GM23248 (cell line): ENCODE measurements around the gene DUSP1. TPM values are rescaled to one million over a fixed set of nuclear protein-coding genes. Genes with fewer than 3 reads are reported as not detected.

ENCODE experiments used
- DNase-seq: peaks from one replicate; pipeline ENCODE4 v3.0.0-alpha.2; 2015
- H2AFZ ChIP-seq: fragments of 200-600 bp; sonication (generic); 2 replicates; pipeline ENCODE4 v1.6.1; 2016; ENCODE audit warnings: antibody characterized with exemption
- H3F3A ChIP-seq: fragments of 200-600 bp; sonication (generic); 2 replicates; pipeline ENCODE4 v1.6.1; 2016; ENCODE audit warnings: mild to moderate bottlenecking, antibody characterized with exemption, mixed run types; ENCODE audit not compliant: insufficient read depth
- H3K27ac ChIP-seq: fragments of 200-600 bp; sonication (generic); 2 replicates; pipeline ENCODE4 v1.5.1; 2016; ENCODE audit warnings: mild to moderate bottlenecking
- H3K27me3 ChIP-seq: fragments of 200-600 bp; sonication (generic); replicated peaks from 2 replicates; pipeline ENCODE4 v1.6.1; 2016; ENCODE audit warnings: mild to moderate bottlenecking; ENCODE audit not compliant: insufficient read depth
- H3K36me3 ChIP-seq: fragments of 200-600 bp; sonication (generic); 2 replicates; pipeline ENCODE4 v1.6.1; 2016; ENCODE audit warnings: low read depth, mild to moderate bottlenecking
- H3K4me1 ChIP-seq: fragments of 200-600 bp; sonication (generic); 2 replicates; pipeline ENCODE4 v1.6.1; 2016; ENCODE audit warnings: mild to moderate bottlenecking; ENCODE audit not compliant: insufficient read depth
- H3K4me2 ChIP-seq: fragments of 200-600 bp; sonication (generic); one replicate; pipeline ENCODE4 v1.6.1; 2016; ENCODE audit warnings: mild to moderate bottlenecking; ENCODE audit not compliant: unreplicated experiment
- H3K4me3 ChIP-seq: fragments of 200-600 bp; sonication (generic); 2 replicates; pipeline ENCODE4 v1.5.1; 2016; ENCODE audit warnings: mild to moderate bottlenecking
- H3K79me2 ChIP-seq: fragments of 200-600 bp; sonication (generic); 2 replicates; pipeline ENCODE4 v1.6.1; 2016; ENCODE audit warnings: mild to moderate bottlenecking; ENCODE audit not compliant: insufficient read depth
- H3K9ac ChIP-seq: fragments of 200-600 bp; sonication (generic); 2 replicates; pipeline ENCODE4 v1.6.1; 2016; ENCODE audit warnings: mild to moderate bottlenecking
- H3K9me2 ChIP-seq: fragments of 200-600 bp; sonication (generic); 2 replicates; pipeline ENCODE4 v1.6.1; 2016; ENCODE audit warnings: mixed run types, mild to moderate bottlenecking, moderate library complexity; ENCODE audit not compliant: insufficient read depth
- H3K9me3 ChIP-seq: fragments of 200-600 bp; sonication (generic); one replicate; pipeline ENCODE4 v1.6.1; 2017; ENCODE audit warnings: low read depth
- H4K20me1 ChIP-seq: fragments of 200-600 bp; sonication (generic); 2 replicates; pipeline ENCODE4 v1.6.0; 2016; ENCODE audit not compliant: insufficient read depth
- EZH2 ChIP-seq: fragments of 200-600 bp; sonication (generic); IDR thresholded peaks from 2 replicates; pipeline ENCODE4 v1.6.1; 2018; ENCODE audit warnings: antibody characterized with exemption, mild to moderate bottlenecking; ENCODE audit not compliant: insufficient read depth, poor library complexity, severe bottlenecking
- EZH2phosphoT487 ChIP-seq: fragments of 200-600 bp; sonication (generic); IDR thresholded peaks from 2 replicates; pipeline ENCODE4 v1.6.1; 2018; ENCODE audit warnings: antibody characterized with exemption, moderate library complexity, mild to moderate bottlenecking, low read depth; ENCODE audit not compliant: insufficient read depth
- WGBS, 2 experiments: methylation state at CpG; one replicate each; pipeline ENCODE4 v1.1.6; 2015 to 2017; ENCODE audit warnings: low lambda C conversion rate in 2 of 2, low coverage in 1 of 2; ENCODE audit errors: missing lambda C conversion rate in 2 of 2; 5-methylcytosine and 5-hydroxymethylcytosine counted together
- in situ Hi-C: fragments of 300-500 bp; cut with MboI; formaldehyde crosslinking; loops from 2 replicates; pipeline ENCODE4 v1.15.0; 2020
- polyA plus RNA-seq: library from polyadenylated mRNA; unstranded; fragments of >200 nt; fragmentation: Nextera tagmentation; extraction: Ambion mirVana; gene quantifications from 2 replicates; pipeline ENCODE4 v1.2.1, GENCODE V29; 2016
- total RNA-seq: library from RNA; depleted of rRNA; stranded (reverse); fragments of >200 nt; shearing (Covaris generic); gene quantifications from 2 replicates; pipeline ENCODE4 v1.2.3, GENCODE V29; 2014

Gene DUSP1
- total and polyA plus RNA-seq, 2 experiments from 2014 or later: 264 to 443 TPM

GRCh38 chr5:172751761-172752510 is 19.1 kb downstream of the DUSP1 start:
- no peaks in the 10 kb centered on the region for H3K9me2 ChIP-seq
- no peak for DNase-seq
- H3K4me1 ChIP-seq: no peaks in the 10 kb centered on the region
- no peak overlapping the region for H3K4me2 ChIP-seq
- H2AFZ ChIP-seq: no peak overlapping the region
- no peaks in the 10 kb centered on the region for H3K9me3 ChIP-seq
- in situ Hi-C loops: no loop called here
- H3K27me3 ChIP-seq: no peaks in the 10 kb centered on the region
- 86 to 90% methylated on average over 14 of the region's 14 CpGs for WGBS, 2 experiments
- no peaks in the 10 kb centered on the region for H4K20me1 ChIP-seq
- no peaks in the 10 kb centered on the region for H3F3A ChIP-seq
- TF ChIP-seq EZH2 (no peak), EZH2phosphoT487 (no peak)
- no peak overlapping the region for H3K27ac ChIP-seq
- H3K9ac ChIP-seq: no peak overlapping the region
- no peaks in the 10 kb centered on the region for H3K36me3 ChIP-seq
- no peak overlapping the region for H3K4me3 ChIP-seq
- H3K79me2 ChIP-seq: no peaks in the 10 kb centered on the region

- WGBS, 2 experiments: 74 to 82% methylated on average over 19 of the region's 19 CpGs
- H3K4me2 ChIP-seq: no peak overlapping the region
- H3K4me3 ChIP-seq: no peak overlapping the region
- H3K27ac ChIP-seq: no peak overlapping the region
- in situ Hi-C loops: no loop called here
- no peak for TF ChIP-seq EZH2phosphoT487
- TF ChIP-seq EZH2: no peak
- H3F3A ChIP-seq: no peaks in the 10 kb centered on the region
- no peaks in the 10 kb centered on the region for H3K27me3 ChIP-seq
- H3K79me2 ChIP-seq: no peaks in the 10 kb centered on the region
- H3K4me1 ChIP-seq: no peaks in the 10 kb centered on the region
- no peaks in the 10 kb centered on the region for H3K36me3 ChIP-seq
- no peaks in the 10 kb centered on the region for H3K9me3 ChIP-seq
- H3K9me2 ChIP-seq: no peaks in the 10 kb centered on the region
- no peak overlapping the region for H2AFZ ChIP-seq
- no peak for DNase-seq
- H4K20me1 ChIP-seq: no peaks in the 10 kb centered on the region
- no peak overlapping the region for H3K9ac ChIP-seq
These were observed 20.9 kb downstream of the DUSP1 start for GRCh38 chr5:172749881-172750633.

GRCh38 chr5:172749076-172749475 is 21.9 kb downstream of the DUSP1 start:
- H3K36me3 ChIP-seq: no peaks in the 10 kb centered on the region
- DNase-seq: no peak
- H3K9me3 ChIP-seq: no peaks in the 10 kb centered on the region
- H3K4me2 ChIP-seq: no peak overlapping the region
- no peaks in the 10 kb centered on the region for H3K27me3 ChIP-seq
- H3K4me1 ChIP-seq: no peaks in the 10 kb centered on the region
- in situ Hi-C loops: no loop called here
- 94 to 98% methylated on average over 7 of the region's 7 CpGs for WGBS, 2 experiments
- H3K79me2 ChIP-seq: no peaks in the 10 kb centered on the region
- H3F3A ChIP-seq: no peaks in the 10 kb centered on the region
- H2AFZ ChIP-seq: no peak overlapping the region
- no peaks in the 10 kb centered on the region for H3K9me2 ChIP-seq
- no peak overlapping the region for H3K9ac ChIP-seq
- H3K4me3 ChIP-seq: no peak overlapping the region
- TF ChIP-seq EZH2phosphoT487: no peak
- no peak for TF ChIP-seq EZH2
- H4K20me1 ChIP-seq: no peaks in the 10 kb centered on the region
- H3K27ac ChIP-seq: no peak overlapping the region

- Histone ChIP-seq H3K27me3 (no peaks in the 10 kb centered on the region), H3K4me3 (no peak overlapping the region), H4K20me1 (no peaks in the 10 kb centered on the region), H3K9ac (no peak overlapping the region), H3K9me2 (no peaks in the 10 kb centered on the region), H3K9me3 (no peaks in the 10 kb centered on the region), H3K79me2 (no peaks in the 10 kb centered on the region), H3F3A (no peaks in the 10 kb centered on the region), H3K4me2 (no peak overlapping the region), H3K27ac (no peak overlapping the region), H2AFZ (no peak overlapping the region), H3K36me3 (no peaks in the 10 kb centered on the region), H3K4me1 (no peaks in the 10 kb centered on the region)
- TF ChIP-seq EZH2phosphoT487 (no peak), EZH2 (no peak)
- DNase-seq: no peak
- in situ Hi-C loops: no loop called here
- WGBS, 2 experiments: 74 to 81% methylated on average over 34 to 36 of the region's 36 CpGs
These were observed 22.6 kb downstream of the DUSP1 start for GRCh38 chr5:172748341-172748843.
